Pons (tissue), 1 donor: ENCODE data around the gene SEMA3D.

Source experiments
- DNase-seq: peaks from one replicate; pipeline ENCODE4 v3.0.0-alpha.2; 2016; ENCODE audit warnings: low spot score

The SEMA3D gene

GRCh38 chr7:85184599-85185423 is 2.0 kb downstream of the SEMA3D start:
- DNase-seq, result no peak

- DNase-seq, result no peak
Observed at GRCh38 chr7:85183296-85183695, 3.6 kb downstream of the SEMA3D start.

- DNase-seq, result no peak
Observed at GRCh38 chr7:85178531-85179298, 8.1 kb downstream of the SEMA3D start.

- DNase-seq, result no peak
Observed at GRCh38 chr7:85177316-85177715, 9.5 kb downstream of the SEMA3D start.

- no peak for DNase-seq
Observed at GRCh38 chr7:85176197-85176596, 10.7 kb downstream of the SEMA3D start.

GRCh38 chr7:85175217-85175616 is 11.6 kb downstream of the SEMA3D start:
- DNase-seq, result no peak

GRCh38 chr7:85172530-85172941 is 14.3 kb downstream of the SEMA3D start:
- peak; percentile 44 for DNase-seq

GRCh38 chr7:85167636-85168035 is 19.2 kb downstream of the SEMA3D start:
- DNase-seq, result no peak

GRCh38 chr7:85165263-85165662 is 21.6 kb downstream of the SEMA3D start:
- no peak for DNase-seq

- no peak for DNase-seq
Observed at GRCh38 chr7:85164376-85164775, 22.5 kb downstream of the SEMA3D start.

- no peak for DNase-seq
Observed at GRCh38 chr7:85162721-85163120, 24.1 kb downstream of the SEMA3D start.

GRCh38 chr7:85160223-85160622 is 26.6 kb downstream of the SEMA3D start:
- no peak for DNase-seq

- no peak for DNase-seq
Observed at GRCh38 chr7:85159003-85159402, 27.9 kb downstream of the SEMA3D start.

- DNase-seq, result peak; percentile 42
Observed at GRCh38 chr7:85156661-85157208, 30.1 kb downstream of the SEMA3D start.

GRCh38 chr7:85154282-85154937 is 32.4 kb downstream of the SEMA3D start:
- DNase-seq, result no peak

GRCh38 chr7:85153715-85154114 is 33.1 kb downstream of the SEMA3D start:
- DNase-seq, result no peak

- no peak for DNase-seq
Observed at GRCh38 chr7:85150624-85151023, 36.2 kb downstream of the SEMA3D start.

GRCh38 chr7:85144771-85145170 is 42.1 kb downstream of the SEMA3D start:
- DNase-seq, result no peak

GRCh38 chr7:85135977-85136376 is 50.9 kb downstream of the SEMA3D start:
- no peak for DNase-seq

- DNase-seq, result no peak
Observed at GRCh38 chr7:85133560-85133959, 53.3 kb downstream of the SEMA3D start.

GRCh38 chr7:85133006-85133405 is 53.9 kb downstream of the SEMA3D start:
- no peak for DNase-seq

- no peak for DNase-seq
Observed at GRCh38 chr7:85130702-85131101, 56.2 kb downstream of the SEMA3D start.
